Lung microvascular endothelial cell (primary cell): ENCODE data around the gene MED26. TPM values are rescaled to one million over a fixed set of nuclear protein-coding genes. Genes with fewer than 3 reads are reported as not detected.

ENCODE experiments used
- DNase-seq, 2 donors: peaks; one replicate each; pipeline versions ENCODE4 v3.0.0 to v3.0.0-alpha.2; 2010; ENCODE audit warnings: low read depth in 2 of 2
- total RNA-seq: library from RNA; depleted of rRNA; stranded (reverse); fragments of >200 nt; gene quantifications from 2 replicates; pipeline ENCODE4 v1.2.1, GENCODE V29; 2014

Gene MED26
- total RNA-seq, 1 donor from 2014 or later, result 3.8 TPM

GRCh38 chr19:16542910-16543472, 85.0 kb downstream of the MED26 start:
- DNase-seq, result peak in 1 of 2 donors; percentile 7

- DNase-seq, result peak; percentile 95 to 97
Observed at GRCh38 chr19:16542045-16542909, 85.7 kb downstream of the MED26 start, which contains the start of gene CHERP. Gene CHERP (minus strand): TSS chr19:16542437. CDS start chr19:16542378, 59 bp downstream.

- DNase-seq, result peak; percentile 64 to 69
Observed at GRCh38 chr19:16541526-16542044, 86.4 kb downstream of the MED26 start.

DNA sequence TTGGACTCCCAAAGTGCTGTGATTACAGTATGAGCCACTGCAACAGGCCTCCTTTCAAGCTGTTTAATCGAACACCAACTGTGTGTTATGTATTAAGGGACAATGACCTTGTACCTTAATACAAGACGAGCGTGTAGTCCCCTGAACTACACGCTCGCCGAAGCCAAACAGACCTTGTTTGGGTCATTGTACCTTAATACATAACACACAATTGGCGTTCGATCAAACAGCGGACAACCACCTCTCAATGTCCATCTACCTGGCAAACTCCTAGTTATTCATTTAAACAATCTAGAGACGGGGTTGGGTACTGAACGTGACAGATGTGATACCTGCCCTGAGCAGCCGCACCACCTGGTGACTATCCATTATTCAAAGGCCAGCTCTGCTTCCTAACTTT, 87.1 kb downstream of the MED26 start:
- no peak for DNase-seq

- no peak for DNase-seq
Observed at GRCh38 chr19:16537111-16537510, 90.9 kb downstream of the MED26 start.

- no peak for DNase-seq
Observed at GRCh38 chr19:16536130-16536529, 91.9 kb downstream of the MED26 start.

DNA sequence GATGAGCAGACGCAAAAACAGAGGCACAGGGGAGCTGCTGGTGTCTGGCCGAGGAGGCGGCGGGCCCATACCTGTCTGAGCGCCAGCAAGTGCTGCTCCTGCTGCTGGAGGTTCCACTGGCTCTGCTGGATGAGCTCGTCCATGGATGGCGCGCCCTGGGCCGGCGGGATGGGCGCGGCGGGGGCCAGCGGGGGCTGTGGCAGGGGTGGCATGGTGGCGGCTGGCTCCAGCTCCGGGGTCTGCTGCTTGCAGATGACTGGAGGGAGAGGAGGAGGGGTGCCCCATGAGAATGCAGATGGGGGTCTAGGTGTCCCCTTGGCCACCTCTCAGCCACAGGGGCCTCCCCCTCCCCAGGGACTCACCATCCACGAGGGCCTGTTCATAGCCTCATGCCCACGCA, 92.6 kb downstream of the MED26 start:
- DNase-seq, result no peak

GRCh38 chr19:16532440-16533234, 95.4 kb downstream of the MED26 start:
- no peak for DNase-seq

DNA sequence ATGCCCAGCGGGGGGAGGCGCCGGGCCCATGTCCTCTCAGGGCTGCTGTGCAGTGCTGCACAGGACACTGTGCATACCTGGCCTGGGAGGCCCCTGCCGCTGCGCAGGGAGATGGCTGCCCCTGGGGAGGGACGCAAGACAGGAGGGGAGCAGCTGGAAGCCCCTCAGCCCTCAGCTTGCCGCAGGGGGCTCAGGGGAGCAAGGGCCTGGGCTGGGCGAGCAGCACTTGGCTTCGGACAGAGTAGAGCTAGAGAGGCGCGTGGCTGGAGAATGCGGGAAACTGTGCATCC, 96.7 kb downstream of the MED26 start:
- DNase-seq, result no peak

- DNase-seq, result no peak
Observed at GRCh38 chr19:16530540-16531379, 97.2 kb downstream of the MED26 start.

DNA sequence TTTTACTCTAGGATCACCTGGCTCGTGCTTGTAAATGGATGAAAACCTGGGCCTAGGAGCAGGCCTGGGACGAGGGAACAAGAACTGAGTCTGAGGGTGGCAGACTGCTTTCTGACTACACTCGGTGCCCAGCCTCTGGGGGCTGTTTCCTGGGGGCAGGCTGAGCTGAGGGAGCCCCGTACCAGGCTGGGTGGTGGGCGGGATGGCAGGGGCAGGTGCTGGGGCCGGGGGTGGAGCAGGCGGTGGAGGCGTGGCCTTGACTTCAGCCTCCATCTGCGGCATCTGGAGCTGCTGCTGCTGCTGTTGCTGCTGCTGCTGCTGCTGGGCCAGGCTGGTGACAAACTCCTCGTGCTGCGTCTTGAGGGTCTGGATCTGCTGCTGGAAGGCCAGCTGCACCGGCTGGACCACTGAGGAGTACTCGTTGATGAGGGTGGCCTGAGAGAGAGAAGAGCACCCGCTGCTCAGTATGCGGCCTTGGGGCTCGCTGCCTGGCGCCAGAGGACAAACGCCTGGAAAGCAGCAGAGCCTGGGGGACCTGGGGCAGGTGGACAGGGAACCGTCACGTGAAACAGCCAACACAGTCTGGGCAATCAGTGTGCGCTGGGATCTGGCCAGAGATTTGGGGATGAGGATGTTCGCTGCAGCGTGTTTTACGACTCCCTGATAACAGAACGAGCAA, 98.4 kb downstream of the MED26 start:
- no peak for DNase-seq

- peak; percentile 47 to 68 for DNase-seq
Observed at GRCh38 chr19:16527971-16528521, 100.0 kb downstream of the MED26 start.

DNA sequence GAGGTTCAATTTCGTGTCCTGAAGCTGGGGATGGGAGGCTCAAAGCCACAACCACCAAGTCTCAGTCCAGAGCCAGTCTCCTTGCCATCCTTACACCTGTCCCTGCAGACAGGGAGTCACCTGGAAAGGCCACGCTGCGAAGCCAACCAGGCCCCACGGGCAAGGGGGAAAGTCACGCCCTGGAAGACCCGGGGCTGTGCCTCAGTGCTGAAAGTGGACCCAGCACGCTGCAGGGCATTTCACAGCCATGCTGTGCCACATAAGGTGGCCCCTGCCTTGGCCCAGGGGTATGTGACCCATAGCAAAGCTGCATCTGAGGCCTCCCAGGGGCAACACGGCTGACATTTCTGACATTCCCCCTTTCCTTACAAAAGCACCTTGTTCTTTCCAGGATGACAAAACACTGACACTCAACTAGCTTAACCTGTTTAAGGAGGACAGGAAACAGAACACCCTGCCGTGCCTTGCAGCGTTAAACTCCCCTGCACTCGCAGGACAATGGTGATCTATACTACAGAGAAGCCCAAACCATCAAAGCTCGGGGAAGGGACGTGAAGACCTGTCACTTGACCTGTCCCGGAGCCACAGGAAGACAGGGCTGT, 100.6 kb downstream of the MED26 start:
- DNase-seq, result no peak

DNA sequence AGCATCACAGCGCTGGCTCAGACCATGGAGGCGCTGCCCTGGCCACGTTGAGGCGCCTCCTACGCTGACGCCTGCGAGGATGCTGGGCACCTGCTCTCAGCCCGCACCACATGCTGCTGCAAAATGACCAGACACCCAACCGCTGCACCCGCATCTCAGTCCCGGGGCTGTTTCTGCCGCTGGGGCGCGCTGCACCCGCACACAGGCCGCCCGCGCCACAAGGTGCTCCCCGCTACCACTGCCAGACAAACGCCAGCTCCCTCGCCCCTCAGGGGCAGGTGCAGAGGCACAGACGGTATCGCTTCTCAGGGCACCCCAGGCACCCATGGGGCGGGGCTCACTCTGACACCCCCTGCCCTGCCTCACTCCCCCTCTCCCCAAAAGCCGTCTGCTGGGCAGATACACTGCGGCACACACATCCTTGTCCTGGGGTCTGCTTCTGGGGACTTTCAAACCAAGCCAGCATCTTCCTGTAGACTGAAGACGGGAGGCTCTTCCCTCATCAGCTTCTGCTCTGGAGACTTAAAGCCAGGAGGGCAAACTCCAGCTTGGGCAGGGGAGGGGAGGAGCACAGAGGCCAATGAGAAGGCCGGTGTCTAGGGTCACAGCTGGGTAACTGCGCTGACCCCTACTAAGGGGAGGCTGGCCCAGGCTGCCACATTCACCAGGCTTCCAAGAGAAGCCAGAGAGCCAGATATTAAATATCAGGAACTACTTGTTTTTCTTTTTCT, 102.1 kb downstream of the MED26 start:
- DNase-seq, result no peak

DNA sequence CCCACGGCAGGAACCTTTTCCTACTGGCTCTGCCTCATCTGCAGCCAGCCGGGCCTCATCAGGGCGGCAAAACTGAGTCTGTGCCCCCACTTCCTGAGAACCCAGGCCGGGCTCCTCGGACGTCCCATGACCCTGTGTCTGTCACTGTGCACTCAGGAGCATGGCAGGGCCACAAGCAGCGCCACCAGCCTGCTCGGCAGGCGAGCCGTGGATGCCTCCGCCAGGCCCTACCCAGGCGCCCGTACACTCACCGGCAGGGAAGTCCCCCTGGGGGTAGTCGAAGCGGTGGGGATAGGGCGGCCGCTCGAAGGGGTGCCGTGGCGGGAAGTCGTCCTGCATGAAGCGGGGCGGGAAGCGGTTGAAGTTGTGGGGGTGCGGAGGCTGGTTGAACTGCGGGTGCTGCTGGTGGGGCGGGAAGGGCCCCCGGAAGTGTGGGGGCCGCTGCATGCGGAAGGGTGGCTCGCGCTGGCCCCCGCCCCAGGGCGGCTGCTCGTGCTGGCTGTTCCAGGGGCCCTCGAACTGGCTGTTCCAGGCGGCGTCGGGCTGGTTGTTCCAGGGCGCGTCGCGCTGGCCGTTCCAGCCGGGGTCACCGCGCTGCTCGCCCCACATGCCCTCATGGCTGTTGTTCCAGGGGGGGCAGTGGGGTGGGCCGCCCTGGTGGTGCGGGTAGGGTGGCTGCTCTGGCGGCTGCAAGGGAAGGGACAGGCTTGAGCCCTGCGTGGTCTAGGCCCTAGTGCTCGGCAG, 102.8 kb downstream of the MED26 start:
- DNase-seq, result no peak
